ENCODE results near the gene KIZ.

DNA sequence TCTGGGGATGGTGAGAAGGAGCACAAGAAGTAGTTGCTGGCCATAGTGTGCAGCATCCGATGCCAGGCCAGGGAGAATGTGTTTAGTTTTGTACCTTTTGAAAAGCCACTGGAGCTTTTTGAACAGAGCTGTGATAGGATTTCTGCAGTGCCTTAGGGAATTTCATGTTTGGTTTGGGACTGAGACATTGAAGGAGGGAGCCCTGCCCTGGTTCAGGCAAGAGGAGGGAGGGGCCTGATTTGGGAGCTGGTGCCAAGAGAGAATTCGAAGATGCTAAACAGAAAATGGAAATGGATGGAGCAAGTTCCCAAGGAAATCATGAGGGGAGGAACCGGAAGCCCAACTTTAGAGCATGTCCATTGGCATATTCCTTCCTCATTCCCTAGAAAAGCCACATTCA is 80.7 kb downstream of the KIZ start:
- TF ChIP-seq CTCF (IDR thresholded peaks at IDR 0.05) (no peak), POLR2A (IDR thresholded peaks at IDR 0.05) (no peak)
